Activated CD8-positive, alpha-beta memory T cell treated with anti-CD3 and anti-CD28 coated beads, Interleukin-2, amount 50 U/mL, for 24 hours (primary cell): Measurements from ENCODE around the gene C19orf12.

ENCODE experiments used
- DNase-seq: peaks from one replicate; pipeline ENCODE4 v3.0.0-alpha.2; 2020; ENCODE audit errors: extremely low read depth

The C19orf12 gene

DNA sequence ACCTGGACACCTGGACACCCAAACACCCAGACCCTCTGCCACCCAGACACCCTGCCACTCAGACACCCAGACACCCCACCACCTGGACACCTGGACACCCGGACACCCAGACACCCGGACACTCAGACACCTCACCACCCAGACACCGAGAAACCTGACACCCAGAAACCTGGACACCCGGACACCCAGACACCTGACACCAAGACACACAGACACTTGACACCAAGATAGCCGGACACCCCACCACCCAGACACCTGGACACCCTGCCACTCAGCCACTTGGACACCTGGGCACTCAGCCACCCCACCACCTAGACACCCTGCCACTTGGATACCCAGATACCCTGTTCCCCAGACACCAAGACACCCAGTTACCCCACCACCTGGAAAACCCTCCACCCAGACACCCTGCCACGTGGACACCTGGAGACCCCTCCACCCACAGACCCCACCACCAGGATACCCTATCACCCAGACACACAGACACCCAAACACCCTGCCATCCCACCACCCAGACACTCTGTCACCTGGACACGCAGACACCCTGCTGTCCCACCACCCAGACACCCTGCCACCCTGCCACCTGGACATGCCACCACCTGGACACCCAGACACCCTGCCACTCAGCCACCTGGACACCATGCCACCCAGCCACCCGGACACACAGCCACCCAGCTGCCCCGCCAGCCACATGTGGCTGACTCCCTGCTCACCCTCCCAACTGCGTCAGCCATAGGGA lies 17.4 kb downstream of the C19orf12 start:
- no peak for DNase-seq

DNA sequence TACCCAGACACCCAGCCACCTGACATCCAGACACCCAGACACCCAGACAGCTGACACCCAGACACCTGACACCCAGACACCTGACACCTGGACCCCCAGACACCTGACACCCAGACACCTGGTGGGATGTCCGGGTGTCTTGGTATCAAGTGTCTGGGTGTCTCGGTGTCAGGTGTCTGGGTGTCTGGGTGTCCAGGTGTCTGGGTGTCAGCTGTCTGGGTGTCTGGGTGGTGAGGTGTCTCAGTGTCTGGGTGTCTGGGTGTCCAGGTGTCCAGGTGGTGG lies 18.6 kb downstream of the C19orf12 start:
- no peak for DNase-seq

DNA sequence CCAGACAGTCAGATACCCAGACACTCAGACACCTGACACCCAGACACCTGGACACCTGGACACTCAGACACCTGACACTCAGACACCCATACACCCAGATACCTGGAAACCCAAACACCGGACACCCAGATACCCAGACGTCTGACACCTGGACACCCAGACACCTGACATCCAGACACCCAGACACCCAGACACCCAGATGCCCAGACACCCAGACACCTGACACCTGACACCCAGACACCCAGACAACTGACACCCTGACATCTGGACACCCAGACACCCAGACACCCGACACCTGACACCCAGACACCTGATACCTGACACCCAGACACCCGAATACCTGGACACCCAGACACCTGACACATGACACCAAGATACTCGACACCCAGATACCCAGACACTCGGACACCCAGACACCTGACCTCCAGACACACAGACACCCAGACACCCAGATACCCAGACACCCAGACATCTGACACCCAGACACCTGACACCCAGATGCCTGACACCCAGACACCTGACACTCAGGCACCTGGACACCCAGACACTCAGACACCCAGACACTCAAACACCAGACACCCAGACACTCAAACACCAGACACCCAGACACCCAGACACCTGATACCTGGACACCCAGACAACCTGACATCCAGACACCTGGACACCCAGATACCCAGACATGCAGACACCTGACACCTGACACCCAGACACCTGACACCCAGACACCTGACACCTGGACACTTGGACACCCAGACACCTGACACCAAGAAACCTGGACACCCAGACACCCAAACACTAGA lies 19.1 kb downstream of the C19orf12 start:
- DNase-seq, result no peak

DNA sequence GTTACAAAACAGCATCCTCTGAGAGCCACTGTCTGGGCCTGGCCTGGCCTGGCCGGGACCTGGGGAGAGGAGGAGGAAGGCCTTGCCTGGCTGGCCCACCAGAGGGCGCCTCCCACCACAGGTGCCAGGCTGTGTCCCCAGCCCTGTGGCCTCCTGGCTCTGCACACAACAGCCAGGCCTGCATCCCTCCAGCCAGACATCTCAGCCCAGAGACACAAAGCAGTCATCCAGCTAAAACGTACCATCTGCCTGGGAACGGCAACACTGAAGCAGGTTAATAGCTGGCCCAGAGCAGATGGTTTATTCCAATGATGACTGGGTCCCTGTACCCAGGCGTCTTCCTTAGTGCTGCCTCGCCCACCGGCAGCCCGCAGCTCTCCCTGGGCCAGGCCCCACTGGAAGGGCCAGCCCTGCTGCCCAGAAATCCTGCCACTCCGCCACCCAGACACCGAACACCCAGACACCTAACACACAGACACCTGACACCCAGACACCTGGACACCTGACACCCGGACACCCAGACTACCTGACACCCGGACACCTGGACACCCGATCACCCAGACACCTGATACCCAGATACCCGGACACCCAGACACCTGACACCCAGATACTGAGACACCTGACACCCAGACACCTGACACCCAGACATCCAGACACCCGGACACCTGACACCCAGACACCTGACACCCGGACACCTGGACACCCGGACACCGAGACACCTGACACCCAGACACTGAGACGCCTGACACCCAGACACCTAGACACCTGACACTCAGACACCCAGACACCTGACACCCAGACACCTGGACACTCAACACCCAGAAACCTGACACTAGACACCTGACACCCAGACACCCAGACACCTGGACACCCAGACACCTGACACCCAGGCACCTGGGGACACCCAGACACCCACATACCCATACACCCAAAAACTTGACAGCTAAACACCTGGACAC lies 20.1 kb downstream of the C19orf12 start:
- DNase-seq, result peak; percentile 48

DNA sequence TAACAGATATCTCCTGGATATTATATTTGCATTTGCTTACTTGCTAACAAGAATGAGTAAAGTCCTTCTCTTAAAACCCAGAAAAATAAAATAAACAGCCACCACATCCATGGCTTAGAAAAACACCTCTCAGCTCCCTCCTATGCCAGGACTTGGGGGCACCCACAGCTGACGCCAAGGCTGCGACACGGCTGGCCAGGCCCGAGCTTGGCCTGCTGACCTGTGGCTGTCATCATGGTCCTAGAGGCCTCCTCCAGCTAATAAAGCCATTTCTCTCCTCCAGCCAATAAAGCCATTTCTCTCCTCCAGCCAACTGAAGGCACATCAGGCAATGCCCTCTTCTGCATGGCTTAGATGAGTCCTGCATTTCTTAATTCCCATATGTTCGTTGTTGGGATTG lies 20.9 kb downstream of the C19orf12 start:
- DNase-seq, result no peak

DNA sequence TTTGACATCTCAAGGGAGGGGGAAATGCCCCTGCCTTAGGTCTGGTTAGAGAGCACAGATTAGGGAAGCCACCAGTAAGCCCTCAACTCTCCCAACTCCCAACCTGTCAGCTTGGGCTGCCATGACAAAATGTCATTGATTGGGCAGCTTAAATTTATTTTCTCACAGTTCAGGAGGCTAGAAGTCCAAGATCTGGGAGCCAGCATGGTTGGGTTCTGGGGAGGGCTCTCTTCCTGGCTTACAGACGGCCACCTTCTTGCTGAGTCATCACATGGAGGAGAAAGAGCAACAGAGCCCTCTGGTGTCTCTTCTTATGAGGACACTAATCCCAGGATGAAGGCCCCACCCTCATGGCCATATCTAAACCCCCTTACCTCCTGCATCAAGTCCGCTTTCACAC lies 24.2 kb downstream of the C19orf12 start:
- no peak for DNase-seq

DNA sequence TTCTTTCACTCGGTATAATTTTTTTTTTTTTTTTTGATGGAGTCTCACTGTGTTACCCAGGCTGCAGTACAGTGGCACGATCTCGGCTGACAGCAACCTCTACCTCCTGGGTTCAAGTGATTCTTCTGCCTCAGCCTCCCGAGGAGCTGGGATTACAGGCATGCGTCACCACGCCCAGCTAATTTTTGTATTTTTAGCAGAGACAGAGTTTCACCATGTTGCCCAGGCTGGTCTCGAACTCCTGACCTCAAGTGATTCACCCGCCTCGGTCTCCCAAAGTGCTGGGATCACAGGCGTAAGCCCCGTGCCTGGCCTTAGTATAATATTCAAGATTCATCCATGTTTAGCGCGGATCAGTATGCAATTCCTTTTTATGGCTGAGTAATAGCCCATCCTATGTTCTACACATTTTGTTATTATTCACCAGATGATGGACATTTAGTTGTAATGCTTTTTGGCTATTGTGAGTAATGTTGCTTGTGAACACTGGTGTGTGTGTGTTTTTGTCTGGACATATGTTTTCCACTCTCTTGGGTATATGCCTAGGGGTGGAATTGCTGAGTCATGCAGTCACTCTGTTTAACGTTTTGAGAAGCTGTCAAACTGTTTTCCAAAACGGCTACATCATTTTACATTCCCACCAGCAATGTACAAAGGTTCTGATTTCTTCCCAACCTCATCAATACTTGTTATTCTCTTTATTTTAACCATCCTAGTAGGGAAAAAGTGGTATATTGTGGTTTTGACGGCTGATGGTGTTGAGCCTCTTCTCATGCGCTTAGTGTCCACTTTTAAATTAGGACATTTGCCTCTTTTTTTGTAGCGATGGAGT lies 26.9 kb downstream of the C19orf12 start:
- DNase-seq, result no peak

DNA sequence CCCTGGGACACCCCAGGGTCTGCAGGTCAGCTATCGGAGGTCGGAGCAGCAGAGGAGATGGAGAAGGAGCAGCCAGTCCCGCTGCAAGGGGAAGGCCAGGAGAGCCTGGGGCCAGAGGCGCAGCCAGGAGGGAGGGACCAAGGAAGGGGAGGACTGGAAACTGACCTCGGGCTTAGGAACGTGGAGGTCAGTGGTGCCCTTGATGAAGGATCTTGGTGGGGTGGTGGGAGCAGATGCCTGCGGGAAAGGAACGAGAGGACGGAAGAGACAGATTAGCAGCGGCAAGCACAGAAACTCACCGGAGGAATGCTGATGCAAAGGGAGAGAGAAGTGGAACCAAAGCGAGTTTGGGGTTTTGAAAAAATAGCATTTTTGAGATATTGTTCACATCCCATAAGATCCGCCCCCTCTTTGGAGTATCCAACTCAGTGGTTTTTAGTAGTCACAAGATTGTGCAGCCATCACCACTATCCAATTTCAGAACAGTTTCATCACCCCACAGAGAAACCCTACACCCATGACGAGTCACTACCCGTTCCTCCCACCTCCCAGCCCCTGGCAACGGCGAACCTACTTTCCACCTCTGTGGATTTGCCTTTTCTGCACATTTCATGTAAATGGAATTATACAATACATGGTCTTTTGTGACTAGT lies 27.7 kb downstream of the C19orf12 start:
- DNase-seq, result no peak

DNA sequence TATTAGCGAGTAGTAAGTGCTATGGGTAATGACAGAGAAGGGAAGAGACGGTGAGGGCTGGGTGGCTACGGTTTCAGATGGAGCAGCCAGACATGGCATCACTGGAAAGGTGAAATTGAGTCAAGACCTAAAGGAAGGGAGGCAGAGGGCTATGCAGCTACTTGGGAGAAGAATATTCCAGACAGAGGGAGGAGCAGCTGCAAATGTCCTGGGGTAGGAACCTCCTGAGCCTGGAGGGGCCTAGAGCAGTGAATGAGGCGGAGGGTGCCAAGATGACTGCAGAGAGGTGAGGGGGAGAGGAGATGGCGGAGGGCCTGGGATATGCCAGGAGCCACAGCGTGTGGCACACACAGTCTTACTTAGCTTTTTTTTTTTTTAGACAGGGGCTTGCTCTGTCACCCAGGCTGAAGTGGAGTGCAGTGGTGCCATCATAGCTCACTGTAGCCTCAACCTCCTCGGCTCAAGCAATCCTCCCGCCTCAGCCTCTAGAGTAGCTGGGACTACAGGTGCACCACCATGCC lies 28.7 kb downstream of the C19orf12 start:
- DNase-seq, result no peak

DNA sequence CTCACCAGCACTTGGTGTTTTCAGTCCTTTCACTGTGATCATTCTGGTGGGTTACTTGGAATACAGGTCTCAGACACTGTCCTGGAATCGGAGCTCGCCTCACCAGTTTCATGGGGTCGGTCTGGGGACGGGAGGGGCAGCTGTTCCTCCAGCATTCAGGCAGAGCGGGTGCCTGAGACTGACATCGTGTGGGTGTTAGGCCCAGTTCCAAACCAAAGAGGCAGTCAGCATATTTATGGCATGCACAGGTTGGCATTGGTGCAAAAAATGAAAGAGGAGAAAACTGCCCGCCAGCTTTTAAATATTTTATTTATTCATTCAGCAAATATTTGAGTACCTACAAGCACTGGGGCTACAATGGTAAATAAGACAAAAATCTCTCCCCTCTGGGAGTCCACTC lies 29.7 kb downstream of the C19orf12 start:
- no peak for DNase-seq

DNA sequence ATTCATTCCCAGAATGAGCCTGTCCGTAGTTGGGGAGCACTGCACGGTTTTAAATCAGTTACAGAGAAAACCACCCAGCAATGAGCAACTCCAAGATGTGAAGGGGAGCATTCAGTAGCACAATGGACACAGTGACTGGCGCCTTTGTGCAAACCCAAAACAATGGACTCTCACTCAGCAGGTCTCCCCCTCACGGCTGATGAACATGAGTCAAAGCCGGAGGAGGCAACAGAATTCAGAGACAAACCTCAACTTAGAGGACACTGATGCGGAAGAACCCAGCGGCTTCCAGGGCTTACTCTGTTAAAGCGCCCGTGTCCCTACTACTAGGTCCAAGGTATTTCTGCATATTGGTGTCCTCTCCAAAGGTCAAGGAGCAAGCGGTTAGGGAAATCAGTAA lies 32.1 kb downstream of the C19orf12 start:
- DNase-seq, result no peak

DNA sequence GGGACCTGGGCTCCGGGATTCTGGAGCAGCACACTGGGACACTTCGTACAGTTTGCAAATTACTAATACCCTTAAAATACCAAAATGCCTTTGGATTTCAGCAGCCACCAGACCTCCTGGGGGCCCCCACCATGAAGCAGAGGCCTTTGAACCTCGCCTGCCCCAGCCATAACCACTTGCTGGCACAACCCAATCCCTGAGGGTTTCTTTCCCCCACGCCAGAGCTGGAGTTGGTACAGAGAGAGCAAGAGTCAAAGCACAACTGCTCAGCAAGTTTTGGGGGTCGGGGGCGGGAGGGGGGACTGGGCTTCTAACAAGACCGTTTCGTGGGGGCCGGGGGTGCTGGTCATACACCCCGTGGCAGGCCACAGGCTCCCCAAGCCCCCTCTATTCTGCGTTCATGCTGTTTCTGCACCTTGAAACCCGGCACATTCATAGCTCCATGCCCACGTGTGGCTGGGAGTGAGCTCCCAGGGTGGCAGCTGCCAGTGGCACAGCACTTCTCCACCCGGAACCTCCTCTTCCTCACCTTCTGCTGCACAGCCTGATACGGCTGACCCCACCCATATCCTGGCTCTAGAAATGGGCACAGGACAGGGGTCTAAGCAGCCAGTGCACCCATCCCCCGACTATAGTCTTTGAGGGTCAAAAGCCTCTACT lies 32.7 kb downstream of the C19orf12 start:
- DNase-seq, result no peak

DNA sequence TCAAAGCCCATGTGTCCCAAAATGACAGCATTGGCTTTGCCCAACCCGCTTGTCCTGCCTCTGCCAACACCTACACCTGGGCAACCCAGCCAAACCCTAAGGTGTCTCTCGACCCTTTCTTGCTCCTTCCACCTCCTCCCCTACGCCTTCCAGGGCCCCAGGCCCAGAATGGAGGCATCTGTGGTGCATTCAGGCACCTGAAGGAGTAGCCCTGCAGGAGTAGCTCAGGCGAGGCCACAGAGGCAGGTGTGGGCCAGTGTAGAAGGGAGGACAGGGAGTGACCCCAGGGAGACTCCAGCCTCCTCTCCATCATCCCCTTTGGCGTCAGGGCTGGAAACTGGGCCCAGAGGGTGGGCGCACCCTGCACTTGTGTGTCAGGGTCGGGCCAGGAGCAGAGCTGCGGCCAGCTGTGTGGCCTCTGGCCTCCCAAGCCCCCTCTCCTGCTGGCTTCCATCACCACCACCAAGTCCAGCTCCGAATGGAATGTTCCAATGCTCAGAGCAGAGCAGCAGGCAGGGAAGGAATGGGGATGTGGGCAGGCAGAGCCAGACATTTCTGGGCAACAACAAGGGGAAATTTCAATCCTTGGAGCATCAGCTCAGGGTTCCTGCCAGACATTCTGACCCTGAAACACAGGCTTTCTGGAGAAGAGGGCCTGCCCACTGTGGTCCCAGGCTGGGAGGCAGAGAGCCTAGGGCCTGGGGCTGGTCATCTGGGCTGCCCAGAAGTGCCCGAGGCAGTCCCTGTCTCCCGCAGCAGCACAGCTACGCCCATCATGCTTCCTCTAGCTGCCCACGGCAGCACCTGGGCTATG lies 33.4 kb downstream of the C19orf12 start:
- no peak for DNase-seq

DNA sequence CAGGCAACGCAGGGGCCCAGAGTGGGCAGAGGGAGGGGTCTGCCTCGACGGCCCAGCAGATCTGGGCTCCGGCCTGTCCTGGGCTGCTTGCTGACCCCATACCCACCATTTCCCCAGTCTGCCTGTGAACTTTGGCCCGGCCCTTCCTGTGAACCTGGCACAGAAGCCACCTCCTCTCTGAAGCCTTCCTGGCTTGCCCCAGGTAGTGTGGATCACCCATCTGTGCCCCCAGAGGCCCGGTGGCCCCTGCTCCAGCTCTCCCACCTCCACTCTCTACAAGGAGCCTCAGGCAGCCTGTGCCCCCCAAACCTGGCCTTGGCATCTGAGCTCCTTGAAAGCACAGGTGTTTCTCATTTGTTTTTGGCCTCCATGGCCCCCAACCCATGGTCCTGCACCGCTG lies 34.1 kb downstream of the C19orf12 start:
- no peak for DNase-seq

DNA sequence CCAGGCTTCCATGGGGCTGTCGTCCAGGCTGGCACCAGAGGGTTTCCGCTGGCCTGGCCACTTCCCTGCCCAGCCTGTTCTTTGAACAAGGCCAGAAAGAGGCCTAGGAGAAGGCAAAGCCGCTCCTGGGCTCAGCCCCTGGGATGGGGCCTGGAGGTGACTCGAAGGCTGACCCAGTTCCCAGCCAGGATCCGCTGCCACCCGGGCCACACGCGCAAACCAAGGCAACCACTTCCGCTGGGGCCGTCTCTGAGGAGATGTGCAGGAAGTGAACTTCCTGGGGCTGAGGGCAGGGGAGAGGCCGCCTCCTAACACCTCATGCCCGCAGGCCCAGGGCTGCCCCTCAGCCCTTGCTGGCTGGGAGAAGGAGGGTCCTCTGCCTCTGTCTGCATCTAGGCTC lies 34.6 kb downstream of the C19orf12 start:
- DNase-seq, result peak; percentile 63

DNA sequence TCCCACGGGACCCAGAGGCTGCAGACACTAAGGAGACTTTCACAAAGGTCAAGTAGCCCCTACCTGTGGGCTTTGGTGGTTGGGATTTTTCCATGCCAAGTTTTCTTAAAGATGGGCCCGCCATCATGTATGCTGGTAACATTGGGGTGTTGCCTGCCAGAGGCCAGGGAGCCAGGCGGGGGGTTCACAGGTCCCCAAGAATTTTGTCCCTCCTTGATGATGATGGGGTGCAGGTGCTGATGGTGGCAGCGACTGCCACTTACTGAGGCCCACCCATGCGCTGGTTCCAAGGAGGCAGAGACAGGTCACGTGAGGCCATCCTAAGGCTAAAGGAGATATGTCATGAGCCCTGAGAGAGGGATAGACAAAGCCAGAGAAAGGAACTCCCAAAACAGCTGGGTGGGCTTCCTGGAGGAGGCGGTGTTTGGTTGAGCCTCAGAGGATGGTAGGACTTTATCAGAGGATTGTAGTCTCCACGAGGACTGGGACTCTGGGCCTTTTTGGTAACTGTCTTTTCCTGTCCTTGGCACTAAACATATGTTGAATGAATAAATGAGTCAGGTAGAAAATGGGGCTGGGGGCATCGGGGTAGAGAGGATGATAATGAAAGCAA lies 35.4 kb downstream of the C19orf12 start:
- DNase-seq, result no peak

DNA sequence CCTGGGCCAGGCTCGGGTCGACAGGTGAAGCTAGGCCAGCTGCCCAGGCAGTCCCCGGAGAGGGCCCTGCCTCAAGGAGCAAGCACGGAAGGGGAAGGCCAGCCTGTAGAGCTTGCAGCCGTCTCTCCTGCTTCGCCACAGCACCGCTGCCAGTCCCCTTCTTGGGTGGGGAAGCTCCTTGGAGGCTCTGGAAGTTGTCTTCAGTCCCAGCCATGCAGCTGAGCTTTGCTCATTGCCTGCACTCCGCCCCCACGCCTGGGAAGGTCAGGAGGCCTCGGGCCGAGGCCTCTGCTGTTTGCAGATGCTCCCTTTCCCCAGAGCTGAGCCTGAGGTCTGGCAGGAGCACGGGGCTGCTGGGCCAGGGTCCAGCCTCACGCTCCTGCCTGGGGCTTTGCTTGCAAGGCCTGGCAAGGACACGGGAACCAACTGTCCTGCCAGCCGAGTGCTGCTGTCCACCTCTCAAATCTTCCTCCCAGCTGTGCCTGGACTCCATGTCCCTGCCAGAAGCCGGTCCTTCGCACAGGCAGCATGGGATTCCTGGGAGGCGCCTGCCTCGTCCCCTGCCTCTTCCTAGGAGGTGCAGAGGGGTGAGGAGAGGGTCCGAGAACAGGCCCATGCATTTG lies 36.5 kb downstream of the C19orf12 start:
- no peak for DNase-seq

DNA sequence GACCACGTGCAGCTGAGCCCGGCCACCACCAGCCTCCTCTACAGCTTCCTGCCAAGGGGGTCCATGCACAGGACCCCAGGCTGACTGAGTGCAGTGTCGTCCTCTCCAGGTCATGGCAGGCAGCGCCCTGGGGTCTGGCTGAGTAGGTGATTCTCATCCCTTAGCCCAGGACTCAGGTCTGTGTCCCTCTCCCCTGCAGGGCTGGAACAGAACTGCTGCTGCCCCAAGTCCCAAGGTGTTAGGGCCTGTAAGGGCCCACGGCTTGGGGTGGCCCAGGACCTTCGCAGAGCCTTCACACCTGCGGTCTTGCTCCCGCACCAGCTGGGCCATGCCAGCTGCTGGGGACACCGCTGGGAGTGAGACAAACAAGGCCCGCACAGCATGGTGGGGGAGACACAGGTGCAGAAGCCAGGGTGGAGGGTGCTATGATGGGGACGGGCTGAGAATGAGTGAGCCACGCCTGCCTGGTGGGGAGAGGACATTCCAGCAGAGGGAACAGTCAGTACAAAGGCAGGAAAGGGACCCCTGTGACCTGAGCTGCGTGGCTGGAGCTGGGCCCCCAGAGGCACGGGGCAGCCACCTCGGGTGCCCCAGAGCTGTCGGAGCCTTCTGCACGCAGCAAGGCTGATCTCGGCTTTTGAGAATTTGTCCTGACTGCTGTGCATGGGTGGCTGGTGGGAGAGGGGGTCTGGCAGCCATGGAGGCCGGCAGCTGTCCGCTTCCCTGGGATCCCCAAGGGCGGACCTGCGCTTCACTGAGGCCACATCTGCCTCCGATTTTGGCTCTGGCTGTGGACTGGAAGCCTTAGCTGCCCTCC lies 37.9 kb downstream of the C19orf12 start:
- DNase-seq, result no peak
